ENCODE measurements around the gene DNASE2. TPM values are rescaled to one million over a fixed set of nuclear protein-coding genes. Genes with fewer than 3 reads are reported as not detected.

Gene DNASE2
- total RNA-seq, 1 experiment from 2014 or later: 22.7 TPM

GRCh38 chr19:12859546-12859945 lies 21.7 kb downstream of the DNASE2 start:
- CTCF ChIA-PET: no interaction called here

GRCh38 chr19:12858041-12858928 lies 23.0 kb downstream of the DNASE2 start:
- H3K27ac ChIP-seq (ENCODE audit: low read depth, low read length, poor library complexity, severe bottlenecking): no peak overlapping the region
- ChIA-PET CTCF (interaction anchor here (0.6 kb wide), 4 partner anchors 10 to 1562 kb away, joined by 5 to 10 read pairs (median 6); no protein-coding TSS in a partner anchor), POLR2A (ENCODE audit: low non-redundant PET) (no interaction called here)

More at GRCh38 chr19:12859546-12859945, 21.7 kb downstream of the DNASE2 start:
- H3K36me3 ChIP-seq (ENCODE audit: insufficient read depth, low read length, poor library complexity, severe bottlenecking): peaks cover 3% of the 10 kb centered on the region
- BruUV-seq (replicated peaks): no TSS peak
- no peak overlapping the region for H3K4me3 ChIP-seq (ENCODE audit: low read depth, low read length, poor library complexity, severe bottlenecking)
- no peaks in the 10 kb centered on the region for H3K27me3 ChIP-seq (replicated peaks; ENCODE audit: insufficient read depth, low read depth, low read length, poor library complexity)
- no peaks in the 10 kb centered on the region for H3K9me3 ChIP-seq (ENCODE audit: low read depth, low read length, poor library complexity, severe bottlenecking)
- POLR2A ChIA-PET (ENCODE audit: low non-redundant PET): no interaction called here
- no peaks in the 10 kb centered on the region for H3K4me1 ChIP-seq (ENCODE audit: insufficient read depth, low read length, poor library complexity, severe bottlenecking)
- TF ChIP-seq CTCF (conservative IDR thresholded peaks at IDR 0.05; ENCODE audit: low read depth, low read length): no peak
- TF ChIP-seq EZH2 (IDR thresholded peaks at IDR 0.05; ENCODE audit: borderline replicate concordance, low read depth, low read length, poor library complexity, severe bottlenecking): no peak
- intact Hi-C loops (cut with micrococcal nuclease; ENCODE audit: unreplicated experiment): no loop called here
- no peak overlapping the region for H3K27ac ChIP-seq (ENCODE audit: low read depth, low read length, poor library complexity, severe bottlenecking)
- no peak for DNase-seq (ENCODE audit: low spot score)

GRCh38 chr19:12856653-12857052 lies 24.6 kb downstream of the DNASE2 start:
- H3K4me3 ChIP-seq (ENCODE audit: low read depth, low read length, poor library complexity, severe bottlenecking): no peak overlapping the region
- BruUV-seq (replicated peaks): no TSS peak
- no peaks in the 10 kb centered on the region for H3K4me1 ChIP-seq (ENCODE audit: insufficient read depth, low read length, poor library complexity, severe bottlenecking)
- no peaks in the 10 kb centered on the region for H3K27me3 ChIP-seq (replicated peaks; ENCODE audit: insufficient read depth, low read depth, low read length, poor library complexity)
- H3K36me3 ChIP-seq (ENCODE audit: insufficient read depth, low read length, poor library complexity, severe bottlenecking): peaks cover 3% of the 10 kb centered on the region
- no peak for DNase-seq (ENCODE audit: low spot score)
- POLR2A ChIA-PET (ENCODE audit: low non-redundant PET): no interaction called here
- intact Hi-C loops (cut with micrococcal nuclease; ENCODE audit: unreplicated experiment): no loop called here
- CTCF ChIA-PET: no interaction called here
- H3K27ac ChIP-seq (ENCODE audit: low read depth, low read length, poor library complexity, severe bottlenecking): no peak overlapping the region
- no peaks in the 10 kb centered on the region for H3K9me3 ChIP-seq (ENCODE audit: low read depth, low read length, poor library complexity, severe bottlenecking)
- TF ChIP-seq EZH2 (IDR thresholded peaks at IDR 0.05; ENCODE audit: borderline replicate concordance, low read depth, low read length, poor library complexity, severe bottlenecking) (no peak), CTCF (conservative IDR thresholded peaks at IDR 0.05; ENCODE audit: low read depth, low read length) (no peak)

More at GRCh38 chr19:12858041-12858928, 23.0 kb downstream of the DNASE2 start:
- Histone ChIP-seq H3K4me3 (ENCODE audit: low read depth, low read length, poor library complexity, severe bottlenecking) (no peak overlapping the region), H3K4me1 (ENCODE audit: insufficient read depth, low read length, poor library complexity, severe bottlenecking) (no peaks in the 10 kb centered on the region), H3K36me3 (ENCODE audit: insufficient read depth, low read length, poor library complexity, severe bottlenecking) (peaks cover 3% of the 10 kb centered on the region), H3K9me3 (ENCODE audit: low read depth, low read length, poor library complexity, severe bottlenecking) (no peaks in the 10 kb centered on the region), H3K27me3 (replicated peaks; ENCODE audit: insufficient read depth, low read depth, low read length, poor library complexity) (no peaks in the 10 kb centered on the region)
- no peak for TF ChIP-seq CTCF (conservative IDR thresholded peaks at IDR 0.05; ENCODE audit: low read depth, low read length)
- TF ChIP-seq EZH2 (IDR thresholded peaks at IDR 0.05; ENCODE audit: borderline replicate concordance, low read depth, low read length, poor library complexity, severe bottlenecking): no peak
- intact Hi-C loops (cut with micrococcal nuclease; ENCODE audit: unreplicated experiment): no loop called here
- no TSS peak for BruUV-seq (replicated peaks)
- DNase-seq (ENCODE audit: low spot score): no peak

Measured in A673 (cell line).